ENCODE data around the gene PROX1.

The PROX1 gene

DNA sequence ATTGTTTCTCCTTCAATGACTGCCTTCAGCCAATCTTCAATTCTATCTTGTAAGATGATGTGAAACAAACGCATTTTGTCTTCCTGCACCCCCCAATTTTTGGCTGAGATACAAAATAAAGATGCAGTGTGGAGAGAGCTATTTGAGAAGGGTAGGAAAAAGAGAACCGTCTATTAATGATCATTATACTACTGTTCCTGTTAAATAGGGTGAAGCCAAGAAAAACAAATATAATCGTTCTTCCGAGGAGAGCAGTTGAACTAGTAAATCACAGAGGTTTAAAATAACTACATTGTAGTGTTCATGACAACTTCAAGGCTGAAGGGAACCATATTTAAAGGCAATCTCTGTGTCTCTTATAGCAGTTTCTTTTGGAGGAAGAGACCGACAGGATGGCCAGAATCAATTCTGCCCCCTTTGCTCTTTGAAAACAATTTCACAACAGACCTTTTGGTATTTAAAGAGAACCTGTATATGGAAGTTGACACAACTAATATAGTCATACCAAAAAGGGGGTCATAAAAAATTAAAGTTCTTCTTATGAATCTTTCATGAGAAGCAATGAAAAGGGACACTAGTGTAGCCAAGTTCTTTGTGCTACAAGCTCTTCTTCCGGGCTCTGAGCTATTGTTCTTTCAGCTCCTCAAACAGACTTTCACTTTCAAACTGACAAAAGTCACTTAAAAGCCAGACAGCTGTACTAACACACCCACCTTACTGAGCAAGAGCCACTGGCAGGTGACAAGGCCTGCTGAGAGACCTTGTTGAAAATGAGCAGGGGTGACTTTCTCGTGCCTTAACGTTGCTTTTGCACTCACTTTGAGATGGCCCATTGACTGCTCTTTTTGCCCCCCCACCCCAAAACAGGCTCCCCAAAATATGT is 30.9 kb downstream of the PROX1 start:
- no peak for DNase-seq (ENCODE audit: low read depth in 1 of 2, low spot score in 1 of 2)

DNA sequence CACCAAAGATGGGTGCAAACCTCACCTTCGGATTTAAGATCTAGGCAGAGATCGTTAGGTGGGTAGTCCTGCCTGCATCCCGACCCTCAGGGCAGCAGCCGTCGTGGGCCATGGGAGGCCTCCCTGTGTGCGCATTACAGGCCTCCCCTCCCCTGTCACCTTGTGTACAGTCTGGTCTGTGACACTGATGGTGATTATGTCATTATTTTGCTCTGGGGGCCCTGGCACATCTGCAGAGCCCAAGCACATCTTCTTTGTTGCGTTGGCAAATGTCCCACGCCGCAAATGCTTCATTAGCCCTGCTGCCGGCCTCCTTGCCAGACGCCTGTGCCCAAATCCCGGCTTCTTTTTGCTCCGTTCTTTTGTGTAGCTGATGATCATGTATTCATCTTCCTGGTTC is 31.7 kb downstream of the PROX1 start:
- no peak for DNase-seq (ENCODE audit: low read depth in 1 of 2, low spot score in 1 of 2)

GRCh38 chr1:214021321-214021720 is 33.5 kb downstream of the PROX1 start:
- DNase-seq (ENCODE audit: low read depth in 1 of 2, low spot score in 1 of 2) = no peak

DNA sequence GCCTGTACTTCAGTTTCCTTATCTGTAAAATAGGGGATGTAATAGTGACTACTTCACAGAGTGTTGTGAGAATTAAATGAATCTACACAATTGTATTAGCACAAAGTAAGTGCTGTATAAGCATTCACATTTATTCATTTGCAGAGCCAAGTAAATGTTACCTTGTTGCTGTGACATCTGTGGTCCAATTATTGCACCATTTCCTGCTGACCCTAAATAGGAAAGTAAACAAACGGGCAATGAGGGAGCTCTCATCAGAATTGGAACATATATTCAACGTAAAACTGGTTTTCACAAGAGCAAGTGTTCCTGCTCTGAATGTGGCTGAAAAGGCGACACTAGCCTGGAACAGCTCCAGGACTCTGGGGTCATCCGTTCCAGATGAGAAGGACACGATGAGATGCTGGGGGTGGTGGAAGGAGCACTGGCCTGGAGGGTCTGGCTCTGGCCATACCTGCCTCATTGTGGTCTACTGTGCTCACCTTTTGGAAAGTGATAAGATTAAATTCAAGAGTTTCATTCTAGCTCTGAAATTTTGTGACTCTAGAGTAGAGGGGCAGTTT is 34.5 kb downstream of the PROX1 start:
- no peak for DNase-seq (ENCODE audit: low read depth in 1 of 2, low spot score in 1 of 2)

DNA sequence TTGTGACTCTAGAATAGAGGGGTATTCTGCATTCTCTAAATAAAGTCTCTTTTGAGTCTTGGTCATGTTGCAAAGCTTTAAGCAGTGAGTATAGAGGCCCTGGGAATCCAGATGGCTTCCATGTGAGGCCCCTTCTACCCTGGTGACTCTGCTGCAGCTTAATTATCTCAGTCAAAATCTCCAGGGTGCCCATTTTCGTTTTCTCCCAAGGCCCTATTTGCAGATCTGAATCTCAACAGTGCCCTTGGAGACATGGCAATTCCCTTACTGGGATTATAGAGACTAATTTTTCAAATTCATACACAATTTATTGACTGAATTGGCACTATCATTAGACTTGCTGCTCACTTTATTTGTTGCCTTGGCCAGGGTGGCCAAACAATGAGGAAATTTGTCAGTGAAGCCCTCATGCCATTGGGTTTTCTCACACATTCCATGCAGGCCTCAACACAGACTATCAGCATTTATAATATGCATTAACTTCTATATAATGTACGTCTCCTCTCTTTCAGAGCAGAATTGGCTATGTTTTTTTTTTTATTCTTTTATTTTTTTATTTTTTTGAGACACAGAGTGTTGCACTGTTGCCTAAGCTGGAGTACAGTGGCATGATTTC is 35.1 kb downstream of the PROX1 start:
- no peak for DNase-seq (ENCODE audit: low read depth in 1 of 2, low spot score in 1 of 2)

GRCh38 chr1:214026985-214027384 is 39.2 kb downstream of the PROX1 start:
- DNase-seq (ENCODE audit: low read depth in 1 of 2, low spot score in 1 of 2) = no peak

DNA sequence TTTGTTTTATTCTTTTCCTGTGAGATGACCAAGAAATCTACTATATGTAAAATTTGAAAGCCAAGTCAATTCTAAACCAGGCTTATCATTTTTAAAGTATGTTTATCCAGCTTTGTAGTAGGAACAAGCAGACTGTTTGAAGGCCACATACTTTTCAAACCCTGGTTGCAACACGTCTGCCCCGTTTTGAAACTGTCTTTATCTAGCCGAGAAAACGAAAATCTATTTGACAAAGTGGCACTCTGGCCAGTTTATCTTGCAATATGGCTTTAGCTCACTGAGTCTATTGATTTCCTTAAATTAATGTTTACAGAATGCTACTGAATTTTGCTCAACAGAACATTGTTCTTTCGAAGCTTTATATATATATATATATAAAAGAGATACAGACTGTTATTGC is 39.7 kb downstream of the PROX1 start:
- no peak for DNase-seq (ENCODE audit: low read depth in 1 of 2, low spot score in 1 of 2)

DNA sequence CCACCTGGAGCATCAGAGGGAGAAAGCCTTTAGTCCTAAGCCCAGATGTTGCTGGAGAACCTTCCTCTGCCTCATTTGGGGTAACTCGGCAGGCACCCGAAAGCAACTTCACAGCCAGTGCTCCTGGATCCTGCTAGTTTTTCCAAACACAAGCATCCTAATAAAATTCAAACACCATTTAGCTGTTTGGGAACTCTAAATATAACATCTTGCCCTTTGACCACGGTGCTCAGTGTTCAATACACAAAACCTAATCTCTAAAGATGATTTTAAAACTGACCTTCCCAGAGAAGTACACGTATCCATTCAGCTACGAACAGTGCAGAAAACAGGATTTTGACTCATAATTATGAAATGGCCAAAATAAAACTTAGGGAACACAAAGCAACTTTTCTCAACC is 40.3 kb downstream of the PROX1 start:
- no peak for DNase-seq (ENCODE audit: low read depth in 1 of 2, low spot score in 1 of 2)

DNA sequence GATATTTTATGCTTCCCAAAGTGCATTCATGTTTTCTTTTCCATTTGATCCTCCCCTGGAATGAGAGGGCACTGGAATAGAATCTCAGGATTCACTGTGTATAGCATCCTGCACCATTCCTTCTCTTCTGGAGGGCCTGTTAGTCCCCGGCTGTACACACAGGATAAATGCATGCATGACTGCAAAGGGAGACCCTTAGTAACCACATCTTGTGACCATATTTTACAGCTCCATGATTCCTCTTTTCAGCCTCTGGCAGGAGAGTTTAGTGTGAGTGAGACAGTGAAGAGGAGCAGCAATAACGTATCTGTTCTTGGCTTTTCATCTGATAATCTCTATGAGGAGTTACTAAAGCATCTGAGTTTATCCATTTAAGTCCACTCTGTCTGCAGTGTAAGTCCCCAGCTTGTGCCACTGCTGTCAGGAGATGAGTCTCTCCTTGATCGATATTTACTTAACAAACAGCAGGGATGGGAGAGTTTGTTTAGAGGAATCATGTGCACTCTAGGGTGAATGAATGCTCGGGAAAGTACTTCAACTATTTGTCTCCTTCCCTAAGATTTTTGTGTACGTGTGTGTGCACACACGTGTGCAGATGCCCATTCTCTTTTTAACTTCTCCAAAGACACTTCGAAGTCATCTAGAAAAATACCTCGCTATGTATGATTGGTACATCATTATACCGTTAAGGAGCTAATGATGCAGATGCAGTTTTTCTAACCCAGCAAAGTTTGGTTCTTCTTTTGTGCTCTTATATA is 41.1 kb downstream of the PROX1 start:
- no peak for DNase-seq (ENCODE audit: low read depth in 1 of 2, low spot score in 1 of 2)

- no peak for DNase-seq (ENCODE audit: low read depth in 1 of 2, low spot score in 1 of 2)
Measured at GRCh38 chr1:214029796-214030195, 42.0 kb downstream of the PROX1 start.

DNA sequence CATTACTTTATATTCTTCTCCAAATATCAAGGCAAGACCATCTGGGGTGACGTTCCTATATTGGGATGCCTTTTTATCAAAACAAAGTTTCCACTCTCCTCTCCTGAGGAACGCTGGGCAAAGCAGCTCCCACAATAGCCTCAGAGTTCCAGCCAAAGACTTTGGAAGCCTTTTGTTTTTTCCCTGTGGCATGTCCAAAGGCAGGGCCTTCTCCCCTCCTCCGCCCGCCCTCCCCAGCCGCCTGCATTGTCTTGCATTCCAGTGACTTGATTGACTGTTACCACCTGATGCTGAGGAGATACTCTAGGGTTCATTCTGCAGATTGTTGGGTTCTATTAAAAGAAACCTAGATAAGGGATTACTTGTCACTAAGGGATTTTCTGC is 43.5 kb downstream of the PROX1 start:
- DNase-seq (ENCODE audit: low read depth in 1 of 2, low spot score in 1 of 2) = no peak

GRCh38 chr1:214037468-214037867 is 49.7 kb downstream of the PROX1 start:
- DNase-seq (ENCODE audit: low read depth in 1 of 2, low spot score in 1 of 2) = no peak

- no peak for DNase-seq (ENCODE audit: low read depth in 1 of 2, low spot score in 1 of 2)
Measured at GRCh38 chr1:214039394-214040018, 51.7 kb downstream of the PROX1 start.

- DNase-seq (ENCODE audit: low read depth in 1 of 2, low spot score in 1 of 2) = no peak
Measured at GRCh38 chr1:214043167-214043566, 55.4 kb downstream of the PROX1 start.

- no peak for DNase-seq (ENCODE audit: low read depth in 1 of 2, low spot score in 1 of 2)
Measured at GRCh38 chr1:214044438-214045214, 56.9 kb downstream of the PROX1 start.

DNA sequence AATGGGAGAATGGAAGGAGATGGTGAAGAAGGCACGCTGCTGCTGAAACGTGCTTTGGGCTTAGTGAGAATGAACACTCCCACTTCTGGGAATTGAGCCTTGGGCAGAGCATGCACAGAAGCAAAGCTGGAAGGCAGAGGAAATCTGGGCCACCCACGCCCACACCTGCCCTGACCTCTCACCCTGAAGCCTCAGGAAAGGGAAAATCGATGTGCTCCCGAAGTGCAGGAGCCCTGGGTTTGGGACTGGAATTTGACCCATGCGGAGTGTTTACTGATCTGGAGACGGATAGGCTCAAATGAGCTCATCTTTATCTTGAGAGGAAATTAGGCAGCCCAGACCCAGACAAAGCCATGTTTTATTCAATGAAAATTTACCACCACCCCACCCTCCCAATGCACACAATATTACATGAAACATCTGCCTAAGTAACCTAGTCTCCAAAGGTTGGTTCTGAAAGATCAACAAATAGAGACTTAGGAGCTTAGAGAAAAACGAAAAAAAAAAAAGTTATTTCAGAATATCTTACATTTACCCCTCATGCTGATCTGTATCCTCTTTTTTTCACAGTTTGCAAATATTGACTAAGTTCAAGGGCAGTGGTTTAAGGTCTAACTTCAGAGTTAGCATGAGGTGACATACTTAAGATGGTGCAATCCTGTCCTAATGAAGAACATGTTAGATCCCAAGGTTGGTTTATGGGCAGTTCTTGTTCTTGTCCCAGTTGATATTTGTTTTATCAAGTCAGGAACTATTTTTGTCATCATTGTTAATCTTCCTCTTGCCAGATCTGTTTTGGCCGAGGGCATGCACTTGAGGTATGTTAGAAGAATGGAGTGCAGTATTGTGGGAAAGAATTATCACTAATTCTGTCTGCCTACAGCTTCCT is 63.0 kb downstream of the PROX1 start:
- DNase-seq (ENCODE audit: low read depth in 1 of 2, low spot score in 1 of 2) = no peak

GRCh38 chr1:214051786-214052185 is 64.0 kb downstream of the PROX1 start:
- DNase-seq (ENCODE audit: low read depth in 1 of 2, low spot score in 1 of 2) = no peak

DNA sequence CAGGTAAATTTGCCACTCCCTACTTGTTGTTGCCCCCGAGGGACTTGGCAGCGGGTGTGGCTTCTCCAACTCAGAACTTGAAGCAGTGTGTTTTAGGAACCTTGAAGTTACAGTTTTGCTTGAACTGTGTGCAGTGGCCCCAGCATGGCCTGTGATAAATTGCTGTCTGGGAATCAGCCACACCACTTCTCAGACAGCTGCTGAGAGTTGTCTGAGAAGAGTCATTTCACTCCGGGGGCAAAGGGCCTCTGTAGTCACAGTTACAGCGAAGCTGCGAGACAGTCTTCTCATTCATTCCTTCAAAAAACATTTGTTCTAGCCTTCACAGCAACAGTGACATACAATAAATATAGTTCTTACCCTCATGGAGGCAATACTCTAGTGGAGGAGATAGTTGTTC is 70.3 kb downstream of the PROX1 start:
- DNase-seq (ENCODE audit: low read depth in 1 of 2, low spot score in 1 of 2) = no peak

DNA sequence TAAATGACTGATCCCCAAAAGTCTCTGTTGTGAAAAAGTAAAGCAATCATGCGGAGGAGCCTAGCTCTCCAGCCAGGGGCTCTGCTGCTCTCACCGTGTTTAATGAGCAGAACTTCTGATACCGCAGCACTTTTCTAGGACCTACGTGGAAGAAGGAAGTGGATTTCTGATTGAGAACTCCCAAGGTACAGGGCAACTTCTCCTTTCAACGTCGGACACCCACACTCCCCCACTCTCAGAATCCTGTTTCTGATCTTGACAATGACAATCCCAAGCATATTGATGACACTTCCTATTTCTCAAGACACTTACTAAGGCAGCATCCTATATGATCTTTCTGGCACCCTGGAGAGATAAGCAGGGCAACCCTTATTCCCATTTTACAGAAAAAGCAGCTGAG is 78.4 kb downstream of the PROX1 start:
- no peak for DNase-seq (ENCODE audit: low read depth in 1 of 2, low spot score in 1 of 2)

DNA sequence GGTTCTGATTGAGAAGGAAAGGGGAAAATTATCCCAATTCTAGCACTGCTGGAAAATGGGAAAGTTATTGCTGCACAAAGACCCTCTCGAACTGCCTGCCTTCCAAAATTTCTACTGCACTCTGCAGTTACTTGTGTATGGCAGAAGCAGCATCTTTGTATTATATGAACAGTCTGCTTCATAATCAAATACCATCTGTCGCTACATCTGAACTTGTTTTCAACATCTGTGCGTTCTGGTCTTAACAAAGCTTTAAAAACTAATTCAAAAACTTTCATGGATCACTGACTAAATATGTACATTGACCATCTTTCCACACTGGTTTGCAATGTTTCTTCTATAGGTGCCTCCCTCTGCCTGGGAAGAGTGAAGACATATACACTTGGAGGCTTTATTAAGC is 79.2 kb downstream of the PROX1 start:
- DNase-seq (ENCODE audit: low read depth in 1 of 2, low spot score in 1 of 2) = no peak
